ACC112 (cell line): ENCODE data around the gene TRPV6.

Experiments
- H2AFZ ChIP-seq: fragments of 200-600 bp; sonication (generic); one replicate; pipeline ENCODE4 v1.6.0; 2017; ENCODE audit warnings: antibody characterized with exemption, low read length; ENCODE audit not compliant: unreplicated experiment
- H3K27ac ChIP-seq: fragments of 200-600 bp; sonication (generic); 2 replicates; pipeline ENCODE4 v1.5.1; 2014; ENCODE audit warnings: low read depth, mild to moderate bottlenecking, antibody characterized with exemption, low read length, moderate library complexity
- H3K27me3 ChIP-seq: fragments of 200-600 bp; sonication (generic); 2 replicates; pipeline ENCODE4 v1.6.1; 2014; ENCODE audit warnings: mild to moderate bottlenecking, antibody characterized with exemption, low read length, moderate library complexity, mixed read lengths; ENCODE audit not compliant: insufficient read depth
- H3K36me3 ChIP-seq: fragments of 200-600 bp; sonication (generic); 2 replicates; pipeline ENCODE4 v1.6.1; 2016; ENCODE audit warnings: mild to moderate bottlenecking, antibody characterized with exemption, low read length, moderate library complexity, mixed read lengths; ENCODE audit not compliant: insufficient read depth
- H3K4me1 ChIP-seq: fragments of 200-600 bp; sonication (generic); one replicate; pipeline ENCODE4 v1.6.1; 2016; ENCODE audit warnings: low read length, mixed read lengths; ENCODE audit not compliant: insufficient read depth, unreplicated experiment, control insufficient read depth
- H3K4me3 ChIP-seq: fragments of 200-600 bp; sonication (generic); 2 replicates; pipeline ENCODE4 v1.5.1; 2014; ENCODE audit warnings: mild to moderate bottlenecking, low read depth, low read length
- H3K79me2 ChIP-seq: fragments of 200-600 bp; sonication (generic); one replicate; pipeline ENCODE4 v1.6.0; 2016; ENCODE audit warnings: low read length; ENCODE audit not compliant: control insufficient read depth, unreplicated experiment, insufficient read depth

The TRPV6 gene

GRCh38 chr7:142894985-142895593, 9.5 kb upstream of the TRPV6 start:
- Histone ChIP-seq H3K36me3 (no peaks in the 10 kb centered on the region), H3K27me3 (peaks cover 51% of the 10 kb centered on the region), H3K27ac (no peak overlapping the region), H3K4me3 (no peak overlapping the region), H3K4me1 (no peaks in the 10 kb centered on the region), H2AFZ (no peak overlapping the region), H3K79me2 (no peaks in the 10 kb centered on the region)

GRCh38 chr7:142894112-142894984, 8.8 kb upstream of the TRPV6 start:
- no peak overlapping the region for H2AFZ ChIP-seq
- no peaks in the 10 kb centered on the region for H3K36me3 ChIP-seq
- H3K27ac ChIP-seq: no peak overlapping the region
- no peak overlapping the region for H3K4me3 ChIP-seq
- no peaks in the 10 kb centered on the region for H3K4me1 ChIP-seq
- H3K27me3 ChIP-seq: peaks cover 45% of the 10 kb centered on the region
- no peaks in the 10 kb centered on the region for H3K79me2 ChIP-seq

DNA sequence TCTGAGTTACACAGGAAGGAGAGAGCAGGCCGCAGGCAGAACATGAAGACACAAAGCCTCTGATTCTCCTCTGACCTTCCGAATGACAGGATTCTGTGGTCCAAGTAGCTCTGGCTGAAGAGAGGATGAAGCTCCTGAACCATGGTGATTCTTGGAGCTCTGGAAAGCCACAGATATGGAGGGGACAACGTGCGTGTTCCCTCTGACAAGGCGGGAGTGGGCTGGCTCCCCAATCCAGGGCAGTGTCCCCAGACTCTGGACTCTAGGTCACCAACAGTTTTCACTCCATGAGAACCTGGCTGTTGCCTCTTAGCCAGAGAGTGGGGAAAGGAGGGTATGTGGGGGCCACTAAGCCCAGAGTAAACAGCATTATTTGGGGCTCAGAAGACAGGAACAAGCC, 7.4 kb upstream of the TRPV6 start:
- H3K36me3 ChIP-seq: no peaks in the 10 kb centered on the region
- peaks cover 39% of the 10 kb centered on the region for H3K27me3 ChIP-seq
- H3K27ac ChIP-seq: no peak overlapping the region
- H2AFZ ChIP-seq: no peak overlapping the region
- H3K79me2 ChIP-seq: no peaks in the 10 kb centered on the region
- no peak overlapping the region for H3K4me3 ChIP-seq
- no peaks in the 10 kb centered on the region for H3K4me1 ChIP-seq

DNA sequence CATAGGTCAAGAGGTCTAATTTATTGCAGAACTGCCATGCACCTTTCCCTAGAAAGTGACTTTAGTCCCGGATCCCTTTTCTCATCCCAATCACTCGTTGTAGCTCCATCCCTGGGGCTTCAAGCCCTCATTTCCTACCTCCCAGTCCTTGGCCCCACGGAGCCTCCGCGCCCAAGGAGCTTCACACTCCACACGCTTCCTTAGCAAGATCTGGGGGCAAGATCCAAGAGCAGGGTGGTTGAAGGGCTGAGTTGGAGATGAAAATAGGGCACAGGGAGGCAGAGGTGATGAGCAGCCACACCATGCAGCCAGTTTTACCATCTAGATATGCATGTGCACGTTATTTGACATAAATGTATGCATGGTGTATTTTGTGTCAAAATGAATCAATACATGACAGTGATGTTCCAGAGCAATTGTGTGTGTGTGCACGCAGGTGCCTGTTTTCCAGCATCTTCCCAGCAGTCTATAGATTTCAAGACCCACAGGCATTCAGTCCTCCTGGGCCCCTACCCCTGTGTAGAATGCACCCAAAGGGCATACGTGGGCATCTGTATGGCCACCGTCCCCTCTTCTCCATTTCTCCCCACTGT, 6.0 kb upstream of the TRPV6 start:
- H3K4me1 ChIP-seq: no peaks in the 10 kb centered on the region
- no peak overlapping the region for H3K27ac ChIP-seq

GRCh38 chr7:142890874-142891485, 5.4 kb upstream of the TRPV6 start:
- Histone ChIP-seq H3K27me3 (peaks cover 32% of the 10 kb centered on the region), H3K79me2 (no peaks in the 10 kb centered on the region), H3K4me1 (no peaks in the 10 kb centered on the region), H3K27ac (no peak overlapping the region), H3K36me3 (no peaks in the 10 kb centered on the region), H2AFZ (no peak overlapping the region), H3K4me3 (no peak overlapping the region)

More for the DNA sequence above, 6.0 kb upstream of the TRPV6 start:
- Histone ChIP-seq H3K27me3 (peaks cover 32% of the 10 kb centered on the region), H2AFZ (no peak overlapping the region), H3K79me2 (no peaks in the 10 kb centered on the region), H3K36me3 (no peaks in the 10 kb centered on the region), H3K4me3 (no peak overlapping the region)

GRCh38 chr7:142889816-142890215, 4.3 kb upstream of the TRPV6 start:
- no peak overlapping the region for H2AFZ ChIP-seq
- H3K79me2 ChIP-seq: no peaks in the 10 kb centered on the region
- no peak overlapping the region for H3K4me3 ChIP-seq
- H3K27ac ChIP-seq: no peak overlapping the region
- H3K27me3 ChIP-seq: peaks cover 25% of the 10 kb centered on the region
- H3K4me1 ChIP-seq: no peaks in the 10 kb centered on the region
- H3K36me3 ChIP-seq: no peaks in the 10 kb centered on the region

- Histone ChIP-seq H3K4me3 (no peak overlapping the region), H3K27me3 (peaks cover 30% of the 10 kb centered on the region), H3K36me3 (no peaks in the 10 kb centered on the region), H2AFZ (no peak overlapping the region), H3K79me2 (no peaks in the 10 kb centered on the region), H3K27ac (no peak overlapping the region), H3K4me1 (no peaks in the 10 kb centered on the region)
Observed at GRCh38 chr7:142887282-142888015, 1.9 kb upstream of the TRPV6 start.

DNA sequence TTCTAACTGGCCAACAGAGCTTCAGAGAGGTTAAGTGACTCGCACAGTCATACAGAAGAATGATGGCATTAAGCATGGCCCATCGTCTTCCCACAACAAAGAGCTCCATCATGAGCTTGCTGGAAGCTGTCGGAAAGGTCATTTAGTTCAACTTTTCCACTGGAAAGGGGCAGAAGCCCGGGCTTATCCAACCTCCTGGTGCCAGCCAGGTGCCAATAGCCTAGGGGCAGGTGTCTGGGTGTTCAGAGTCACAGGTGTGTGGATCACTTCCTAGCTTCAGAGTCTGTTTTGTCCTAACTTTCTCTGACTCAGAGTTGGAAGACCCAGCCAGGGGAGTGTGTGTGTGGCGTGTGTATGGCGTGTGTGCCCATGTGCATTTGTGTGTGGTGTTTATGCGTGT, 1.3 kb upstream of the TRPV6 start:
- no peaks in the 10 kb centered on the region for H3K36me3 ChIP-seq

DNA sequence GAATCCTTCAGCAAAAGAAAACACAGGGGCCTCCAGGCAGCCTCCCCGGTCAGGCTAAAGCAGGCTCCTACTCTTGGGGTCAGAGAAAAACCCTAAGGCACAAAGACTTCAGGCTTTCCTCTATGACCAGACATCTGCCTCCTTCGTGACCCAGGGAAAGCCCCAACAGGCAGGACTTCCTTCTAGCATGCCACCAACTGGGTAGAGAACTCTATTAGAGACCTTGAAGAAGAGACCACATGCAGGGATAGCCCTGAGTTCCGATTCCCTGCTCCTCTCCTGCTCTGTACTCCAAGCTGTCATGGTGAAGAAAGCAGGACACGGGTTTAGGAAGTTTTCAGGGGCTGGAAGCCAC, 1.3 kb downstream of the TRPV6 start:
- peaks cover 49% of the 10 kb centered on the region for H3K27me3 ChIP-seq
- H3K79me2 ChIP-seq: no peaks in the 10 kb centered on the region
- H2AFZ ChIP-seq: no peak overlapping the region
- H3K36me3 ChIP-seq: no peaks in the 10 kb centered on the region
- H3K4me3 ChIP-seq: no peak overlapping the region
- H3K27ac ChIP-seq: no peak overlapping the region
- no peaks in the 10 kb centered on the region for H3K4me1 ChIP-seq

More for the DNA sequence above, 1.3 kb upstream of the TRPV6 start:
- Histone ChIP-seq H3K4me3 (no peak overlapping the region), H2AFZ (no peak overlapping the region), H3K4me1 (no peaks in the 10 kb centered on the region), H3K79me2 (no peaks in the 10 kb centered on the region), H3K27ac (no peak overlapping the region), H3K27me3 (peaks cover 30% of the 10 kb centered on the region)

- Histone ChIP-seq H2AFZ (no peak overlapping the region), H3K4me3 (no peak overlapping the region), H3K79me2 (no peaks in the 10 kb centered on the region), H3K27ac (no peak overlapping the region), H3K36me3 (no peaks in the 10 kb centered on the region), H3K27me3 (peaks cover 55% of the 10 kb centered on the region), H3K4me1 (no peaks in the 10 kb centered on the region)
Observed at GRCh38 chr7:142883571-142884285, 1.8 kb downstream of the TRPV6 start.
